ENCODE results near the gene GPS1.

DNA sequence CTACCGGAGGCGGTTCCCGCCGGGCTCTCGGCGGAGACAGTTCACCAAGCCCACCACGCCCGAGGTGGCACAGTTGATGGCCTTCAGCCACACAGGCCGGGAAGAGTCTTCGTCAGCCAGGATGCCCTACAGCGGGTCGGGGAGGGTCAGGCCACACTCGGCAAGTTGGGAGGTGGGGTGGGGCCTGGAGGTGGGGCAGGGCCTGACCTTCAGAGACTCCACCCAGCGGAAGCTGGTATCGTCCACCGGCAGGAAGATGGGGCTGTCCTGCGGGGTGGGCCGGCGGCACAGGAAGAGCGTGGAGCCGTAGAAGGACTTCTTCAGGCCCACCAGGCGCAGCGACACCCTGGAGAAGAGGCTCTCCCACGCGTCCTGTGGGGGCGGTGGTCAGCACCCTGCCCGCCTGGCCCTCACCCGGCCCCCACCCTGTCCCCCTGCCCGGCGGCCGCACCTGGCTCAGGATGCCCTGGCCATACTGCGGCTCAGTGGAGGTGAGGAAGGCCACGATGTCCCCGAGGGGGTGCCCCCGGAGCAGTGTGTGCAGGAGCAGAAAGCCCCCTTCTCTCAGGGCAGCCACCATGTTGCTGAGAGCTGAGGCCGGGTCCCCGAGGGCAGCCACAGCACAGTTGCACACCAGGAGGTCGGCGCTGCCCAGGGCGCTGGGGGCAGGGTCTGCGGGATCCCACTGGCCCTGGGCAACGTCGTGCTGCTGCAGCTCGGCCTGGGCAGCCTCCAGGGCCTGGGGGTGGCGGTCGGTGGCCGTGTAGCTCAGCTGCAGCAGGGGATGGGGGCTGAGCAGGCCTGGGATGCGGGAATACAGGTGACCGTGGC lies 33.5 kb downstream of the GPS1 start:
- TF ChIP-seq, protein P1, sequence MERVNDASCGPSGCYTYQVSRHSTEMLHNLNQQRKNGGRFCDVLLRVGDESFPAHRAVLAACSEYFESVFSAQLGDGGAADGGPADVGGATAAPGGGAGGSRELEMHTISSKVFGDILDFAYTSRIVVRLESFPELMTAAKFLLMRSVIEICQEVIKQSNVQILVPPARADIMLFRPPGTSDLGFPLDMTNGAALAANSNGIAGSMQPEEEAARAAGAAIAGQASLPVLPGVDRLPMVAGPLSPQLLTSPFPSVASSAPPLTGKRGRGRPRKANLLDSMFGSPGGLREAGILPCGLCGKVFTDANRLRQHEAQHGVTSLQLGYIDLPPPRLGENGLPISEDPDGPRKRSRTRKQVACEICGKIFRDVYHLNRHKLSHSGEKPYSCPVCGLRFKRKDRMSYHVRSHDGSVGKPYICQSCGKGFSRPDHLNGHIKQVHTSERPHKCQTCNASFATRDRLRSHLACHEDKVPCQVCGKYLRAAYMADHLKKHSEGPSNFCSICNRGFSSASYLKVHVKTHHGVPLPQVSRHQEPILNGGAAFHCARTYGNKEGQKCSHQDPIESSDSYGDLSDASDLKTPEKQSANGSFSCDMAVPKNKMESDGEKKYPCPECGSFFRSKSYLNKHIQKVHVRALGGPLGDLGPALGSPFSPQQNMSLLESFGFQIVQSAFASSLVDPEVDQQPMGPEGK (CRISPR knock-in tag; IDR thresholded peaks at IDR 0.05; ENCODE audit: borderline replicate concordance), result no peak
- TF ChIP-seq, protein P2, sequence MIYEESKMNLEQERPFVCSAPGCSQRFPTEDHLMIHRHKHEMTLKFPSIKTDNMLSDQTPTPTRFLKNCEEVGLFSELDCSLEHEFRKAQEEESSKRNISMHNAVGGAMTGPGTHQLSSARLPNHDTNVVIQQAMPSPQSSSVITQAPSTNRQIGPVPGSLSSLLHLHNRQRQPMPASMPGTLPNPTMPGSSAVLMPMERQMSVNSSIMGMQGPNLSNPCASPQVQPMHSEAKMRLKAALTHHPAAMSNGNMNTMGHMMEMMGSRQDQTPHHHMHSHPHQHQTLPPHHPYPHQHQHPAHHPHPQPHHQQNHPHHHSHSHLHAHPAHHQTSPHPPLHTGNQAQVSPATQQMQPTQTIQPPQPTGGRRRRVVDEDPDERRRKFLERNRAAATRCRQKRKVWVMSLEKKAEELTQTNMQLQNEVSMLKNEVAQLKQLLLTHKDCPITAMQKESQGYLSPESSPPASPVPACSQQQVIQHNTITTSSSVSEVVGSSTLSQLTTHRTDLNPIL (CRISPR knock-in tag; IDR thresholded peaks at IDR 0.05; ENCODE audit: low read depth), result no peak
- TF ChIP-seq ARNTL (CRISPR knock-in tag; IDR thresholded peaks at IDR 0.05; ENCODE audit: borderline replicate concordance, low read depth) (no peak), ZFP30 (CRISPR knock-in tag; IDR thresholded peaks at IDR 0.05) (no peak), SNAI2 (CRISPR knock-in tag; IDR thresholded peaks at IDR 0.05) (no peak), TOX (CRISPR knock-in tag; IDR thresholded peaks at IDR 0.05; ENCODE audit: borderline replicate concordance) (no peak), RARB (CRISPR knock-in tag; IDR thresholded peaks at IDR 0.05) (no peak), OSR1 (CRISPR knock-in tag; IDR thresholded peaks at IDR 0.05) (no peak), ZFP3 (CRISPR knock-in tag; IDR thresholded peaks at IDR 0.05) (no peak), CSRNP3 (CRISPR knock-in tag; IDR thresholded peaks at IDR 0.05) (no peak), POU6F1 (CRISPR knock-in tag; IDR thresholded peaks at IDR 0.05; ENCODE audit: borderline replicate concordance, low read depth) (no peak), ISL1 (CRISPR knock-in tag; IDR thresholded peaks at IDR 0.05) (no peak), ZNF8 (CRISPR knock-in tag; IDR thresholded peaks at IDR 0.05) (no peak)
